ENCODE results near the gene CCDC74B.
A peak's percentile ranks its signal among the peaks of the same experiment; 100 is the strongest.
"Not testable (repeated sequence)": the region's sequence is repeated elsewhere in the genome, so short reads cannot be mapped to it uniquely, and the experiment has no call there.

CCDC74B gene

DNA sequence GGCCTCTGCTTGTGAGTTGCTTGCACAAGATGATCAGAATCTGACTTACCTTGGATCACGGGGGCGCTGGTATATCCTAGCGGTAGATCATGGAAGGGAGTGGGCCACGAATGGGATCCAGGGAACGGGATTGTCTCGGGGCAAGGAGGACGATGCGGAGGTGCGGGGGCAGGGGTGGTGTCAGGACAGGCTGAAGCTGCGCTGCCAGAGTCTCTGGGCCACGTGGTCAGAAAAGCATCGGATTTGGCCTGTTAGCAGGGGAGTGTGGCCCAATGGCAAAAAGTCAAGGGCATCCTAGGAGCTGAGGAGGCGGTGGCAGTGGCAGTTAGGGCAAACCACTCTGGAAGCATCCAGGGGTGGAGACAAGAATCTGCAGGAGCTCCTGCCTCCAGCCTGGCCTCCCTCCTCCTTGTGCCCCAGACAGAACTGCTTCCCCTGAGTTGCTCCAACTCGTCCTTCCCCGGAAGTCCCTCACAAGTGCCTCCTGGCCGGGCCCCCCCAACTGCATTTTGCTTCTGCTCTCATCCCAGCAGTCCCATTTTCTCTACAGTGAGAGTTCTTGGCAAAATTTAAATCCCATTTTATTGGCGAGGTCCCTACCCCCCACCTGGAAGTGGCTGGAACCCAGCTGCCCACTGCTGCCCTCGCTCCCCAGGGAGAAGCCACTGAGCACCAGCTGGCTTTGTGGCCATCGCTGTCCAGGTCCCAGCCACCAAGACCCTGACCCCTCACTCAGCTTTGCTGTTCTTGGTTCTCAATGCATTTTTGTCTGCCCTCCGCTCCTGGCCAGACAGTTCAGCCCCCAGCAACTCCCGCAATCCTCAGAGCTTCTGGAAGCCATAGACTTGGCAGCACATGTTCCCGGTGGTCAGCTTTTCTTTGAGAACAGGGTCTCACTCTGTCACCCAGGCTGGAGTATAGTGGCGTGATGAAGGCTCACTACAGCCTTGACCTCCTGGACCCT is 5.6 kb upstream of the CCDC74B start:
- DNase-seq, result no peak

GRCh38 chr2:130148515-130148914 is 3.6 kb upstream of the CCDC74B start:
- DNase-seq, result not testable (repeated sequence)

DNA sequence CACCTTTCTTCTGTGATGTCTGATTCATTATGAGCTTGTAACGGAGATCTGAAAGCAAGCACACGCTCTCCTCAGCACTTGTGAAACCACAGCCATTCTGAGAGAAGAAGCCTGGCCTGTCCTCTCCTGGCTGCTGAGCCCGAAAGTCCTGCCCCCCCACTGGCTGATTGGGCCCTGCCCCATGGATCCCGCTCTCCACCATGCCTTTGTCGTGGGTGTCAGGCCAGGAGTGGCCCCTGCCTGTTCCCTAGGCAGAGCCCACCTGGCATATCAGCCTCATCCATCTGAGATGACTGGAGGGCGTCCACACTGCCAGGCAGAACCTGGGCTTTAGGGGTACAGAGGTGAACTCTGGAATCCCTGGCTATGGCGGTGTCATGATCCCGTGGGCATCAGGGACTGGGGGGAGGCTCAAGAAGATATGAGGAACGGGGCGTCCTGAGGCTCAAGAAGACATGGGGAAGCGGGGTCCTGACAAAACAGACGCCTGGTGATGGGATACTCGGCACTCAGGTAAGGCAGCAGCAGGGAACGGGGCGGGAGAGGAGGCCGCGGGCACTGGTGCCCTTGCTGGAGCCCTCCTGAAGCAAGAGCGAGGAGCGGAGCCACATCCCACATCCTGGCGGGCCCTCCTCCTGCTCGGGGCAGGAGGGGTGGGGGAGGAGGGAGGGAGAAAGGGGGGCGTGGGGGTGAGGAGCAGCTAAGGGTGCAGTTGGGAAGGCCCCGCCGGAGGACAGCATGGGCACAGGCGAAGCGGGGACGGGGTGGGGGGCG is 1.5 kb downstream of the CCDC74B start:
- DNase-seq, result peak; percentile 39

GRCh38 chr2:130142396-130143265 is 2.3 kb downstream of the CCDC74B start:
- DNase-seq, result not testable (repeated sequence)

GRCh38 chr2:130141645-130142370 is 3.1 kb downstream of the CCDC74B start:
- not testable (repeated sequence) for DNase-seq

DNA sequence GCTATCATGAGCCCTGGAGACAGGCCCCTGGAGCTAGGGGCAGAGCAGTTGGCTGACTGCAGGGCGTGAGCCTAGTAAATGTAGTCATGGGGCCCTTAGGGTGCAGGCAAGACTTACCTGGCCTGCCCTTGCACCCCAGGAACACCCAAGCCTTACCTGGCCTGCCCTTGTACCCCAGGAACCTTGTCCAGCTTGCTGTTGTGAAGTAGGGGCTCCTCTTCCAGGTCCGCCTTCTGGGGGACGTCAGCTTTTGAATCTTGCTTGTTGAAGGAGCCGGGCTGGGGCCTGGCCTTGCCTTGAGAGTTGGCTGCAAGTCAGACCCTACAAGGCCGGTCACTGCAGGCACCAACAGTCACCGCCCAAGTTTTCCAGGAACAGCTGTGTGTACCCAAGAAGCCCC is 3.9 kb downstream of the CCDC74B start:
- not testable (repeated sequence) for DNase-seq

- DNase-seq, result not testable (repeated sequence)
These were observed 4.4 kb downstream of the CCDC74B start for GRCh38 chr2:130140516-130140915.

GRCh38 chr2:130139331-130140280 is 5.3 kb downstream of the CCDC74B start:
- not testable (repeated sequence) for DNase-seq

DNA sequence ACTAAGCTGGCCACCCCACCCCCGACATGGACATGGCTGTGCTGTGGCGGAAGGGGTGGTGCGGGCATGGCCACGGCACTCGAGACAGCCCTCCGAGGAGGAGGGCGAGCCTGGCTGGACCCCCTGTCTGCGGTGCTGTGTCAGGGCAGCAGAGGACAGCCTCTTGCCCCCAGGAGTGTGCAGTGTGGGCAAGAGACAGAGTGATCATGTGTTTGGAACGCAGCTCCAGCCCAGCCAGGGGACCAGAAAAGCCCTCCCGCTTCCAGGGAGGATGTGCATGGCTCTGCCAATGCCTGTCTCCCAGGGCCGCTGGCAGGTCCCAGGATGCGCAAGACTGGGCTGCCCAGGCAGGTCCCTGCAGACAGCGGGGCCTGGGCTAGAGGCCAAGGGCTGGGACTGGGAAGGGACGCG is 6.1 kb downstream of the CCDC74B start:
- DNase-seq, result not testable (repeated sequence)

GRCh38 chr2:130138326-130138725 is 6.6 kb downstream of the CCDC74B start:
- DNase-seq, result not testable (repeated sequence)

- not testable (repeated sequence) for DNase-seq
These were observed 7.8 kb downstream of the CCDC74B start for GRCh38 chr2:130137118-130137517.

DNA sequence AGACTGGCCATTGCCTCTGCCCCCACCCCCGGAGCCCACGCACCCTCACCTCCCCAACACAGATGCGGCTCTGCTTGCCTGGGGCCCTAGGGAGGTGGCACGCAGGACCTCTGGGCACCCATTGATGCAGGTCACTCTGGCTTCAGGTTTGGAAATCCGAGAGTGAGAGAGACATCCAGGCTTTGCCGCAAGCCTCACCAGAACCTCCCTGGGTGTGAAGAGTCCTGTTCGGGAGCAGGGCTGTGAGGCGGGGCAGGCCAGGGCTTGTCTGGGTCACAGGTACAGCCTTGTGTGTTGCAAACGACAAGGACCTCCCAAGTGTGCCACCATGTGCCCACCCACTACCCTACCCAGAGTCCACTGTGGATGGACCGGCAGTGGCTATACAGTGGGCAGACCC is 8.4 kb downstream of the CCDC74B start:
- not testable (repeated sequence) for DNase-seq

GRCh38 chr2:130135692-130136541 is 9.0 kb downstream of the CCDC74B start:
- no peak for DNase-seq

DNA sequence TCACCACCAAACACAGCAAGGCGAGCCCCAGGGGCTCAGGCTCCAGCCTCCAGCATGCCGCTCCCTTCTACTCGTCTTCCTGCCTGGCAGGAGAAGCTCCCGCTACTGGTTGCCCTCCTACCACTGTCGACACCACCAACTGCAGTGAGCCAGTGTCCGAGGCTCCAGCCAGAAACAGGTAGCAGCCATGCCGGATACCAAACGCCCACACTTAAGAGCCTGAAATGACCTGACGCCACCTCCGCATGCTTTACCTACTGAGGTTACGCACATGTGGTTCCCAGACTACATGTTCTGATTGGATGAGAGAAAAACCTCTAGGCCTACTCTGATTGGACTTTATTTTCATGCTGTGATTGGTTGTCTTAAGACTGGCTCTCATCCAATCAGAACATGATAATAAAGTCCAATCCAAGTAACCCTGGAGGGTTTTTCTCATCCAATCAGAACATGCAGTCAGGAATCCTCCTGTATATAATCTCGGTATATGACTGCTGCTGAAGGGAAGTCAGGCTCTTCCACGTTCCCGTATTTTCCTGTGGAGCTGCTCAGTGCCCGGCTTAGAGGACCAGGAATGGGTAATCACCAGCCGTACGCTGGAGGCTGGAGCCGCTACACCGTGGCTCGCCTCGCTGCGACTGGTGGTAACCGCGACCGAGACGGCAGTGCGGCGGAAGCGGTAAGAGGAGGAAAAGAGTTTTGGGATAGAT is 15.6 kb downstream of the CCDC74B start, which contains the start of gene POTEF:
Gene POTEF, minus strand, starts transcription at position 103 of the 710 bp plus-strand sequence. CDS start 8,707 bp downstream, outside the sequence.
- not testable (repeated sequence) for DNase-seq

GRCh38 chr2:130128464-130128863 is 16.4 kb downstream of the CCDC74B start:
- DNase-seq, result not testable (repeated sequence)

- DNase-seq, result not testable (repeated sequence)
These were observed 17.2 kb downstream of the CCDC74B start for GRCh38 chr2:130127726-130128125.

DNA sequence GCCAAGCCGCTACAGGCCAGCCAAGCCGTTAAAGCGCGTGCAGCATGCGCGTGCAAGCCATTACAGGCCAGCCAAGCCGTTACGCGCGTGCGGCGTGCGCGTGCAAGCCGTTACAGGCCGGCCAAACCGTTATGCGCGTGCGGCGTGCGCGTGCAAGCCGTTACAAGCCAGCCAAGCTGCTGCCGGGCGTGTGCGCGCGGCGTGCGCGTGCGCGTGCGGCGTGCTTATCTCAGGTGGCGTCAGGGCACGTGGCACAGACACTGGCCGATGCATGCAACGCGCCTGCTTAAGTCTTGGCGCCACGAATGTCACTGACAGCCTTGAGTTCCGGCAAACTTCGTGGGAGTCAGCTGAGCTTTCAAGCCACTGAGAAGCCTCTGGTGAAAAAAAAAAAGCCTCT is 24.0 kb downstream of the CCDC74B start:
- not testable (repeated sequence) for DNase-seq

Measured in right kidney (tissue), 1 donor.